OCI-M1 (cell line): ENCODE results near the gene TAX1BP3.

ENCODE experiments used
- DNase-seq: peaks from one replicate; lab custom pipeline; 2025; lab: John Stamatoyannopoulos, UW

Gene TAX1BP3

GRCh38 chr17:3626831-3627768, 41.3 kb downstream of the TAX1BP3 start:
- DNase-seq = no peak

DNA sequence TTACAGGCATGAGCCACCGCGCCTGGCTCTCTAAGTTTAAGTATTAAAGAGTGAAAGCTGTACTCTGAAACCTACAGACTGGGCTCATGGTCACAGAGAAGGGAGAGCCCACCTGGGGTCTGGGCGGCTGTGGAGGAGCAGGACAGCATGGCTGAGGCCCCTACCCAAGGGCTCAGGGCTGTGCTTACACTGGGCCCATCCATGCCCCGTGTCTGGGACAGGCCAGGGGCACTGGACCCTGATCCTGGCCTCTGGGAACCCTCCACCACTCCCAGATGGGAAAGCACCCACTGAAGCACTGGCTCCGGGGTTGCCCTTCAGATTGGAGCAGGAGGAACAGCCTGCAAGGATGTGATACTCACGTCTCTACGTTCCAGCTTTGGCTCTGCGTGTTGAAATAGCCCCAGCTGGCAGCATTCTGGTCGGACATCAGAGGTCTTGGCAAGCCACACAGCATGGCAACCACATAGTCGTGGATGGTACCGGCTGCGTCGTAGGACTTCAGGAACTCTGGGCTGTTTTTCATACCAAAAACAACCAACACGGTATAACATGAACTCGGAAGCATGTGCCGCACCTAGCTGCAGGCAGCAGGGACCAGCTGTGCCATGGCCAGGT, 45.3 kb downstream of the TAX1BP3 start:
- DNase-seq = no peak

DNA sequence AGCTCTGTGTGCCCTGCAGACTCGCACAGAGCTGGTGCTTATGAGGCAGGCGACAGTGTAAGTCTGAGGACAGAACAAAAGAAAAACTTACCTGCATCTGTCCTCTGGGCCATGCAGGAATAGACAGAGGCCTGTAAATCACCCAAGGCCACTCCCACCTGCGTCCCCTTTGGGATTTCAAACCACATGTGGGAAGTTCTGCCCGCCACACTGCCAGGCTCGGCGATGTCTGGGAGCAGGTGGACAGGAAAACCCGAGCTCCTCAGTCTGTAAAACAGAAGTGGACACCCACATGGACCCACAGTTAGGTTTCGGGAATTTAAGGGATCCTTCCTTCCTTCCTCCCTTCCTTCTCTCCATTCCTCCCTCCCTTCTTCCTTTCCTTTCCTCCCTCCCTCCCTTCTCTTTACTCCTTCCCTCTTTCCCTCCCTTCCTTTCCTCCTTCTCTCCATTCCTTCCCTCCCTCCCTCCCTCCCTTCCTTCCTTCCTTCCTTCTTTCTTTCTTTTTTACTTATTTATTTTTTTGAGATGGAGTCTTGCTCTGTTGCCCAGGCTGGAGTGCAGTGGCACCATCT, 47.1 kb downstream of the TAX1BP3 start:
- DNase-seq = no peak

DNA sequence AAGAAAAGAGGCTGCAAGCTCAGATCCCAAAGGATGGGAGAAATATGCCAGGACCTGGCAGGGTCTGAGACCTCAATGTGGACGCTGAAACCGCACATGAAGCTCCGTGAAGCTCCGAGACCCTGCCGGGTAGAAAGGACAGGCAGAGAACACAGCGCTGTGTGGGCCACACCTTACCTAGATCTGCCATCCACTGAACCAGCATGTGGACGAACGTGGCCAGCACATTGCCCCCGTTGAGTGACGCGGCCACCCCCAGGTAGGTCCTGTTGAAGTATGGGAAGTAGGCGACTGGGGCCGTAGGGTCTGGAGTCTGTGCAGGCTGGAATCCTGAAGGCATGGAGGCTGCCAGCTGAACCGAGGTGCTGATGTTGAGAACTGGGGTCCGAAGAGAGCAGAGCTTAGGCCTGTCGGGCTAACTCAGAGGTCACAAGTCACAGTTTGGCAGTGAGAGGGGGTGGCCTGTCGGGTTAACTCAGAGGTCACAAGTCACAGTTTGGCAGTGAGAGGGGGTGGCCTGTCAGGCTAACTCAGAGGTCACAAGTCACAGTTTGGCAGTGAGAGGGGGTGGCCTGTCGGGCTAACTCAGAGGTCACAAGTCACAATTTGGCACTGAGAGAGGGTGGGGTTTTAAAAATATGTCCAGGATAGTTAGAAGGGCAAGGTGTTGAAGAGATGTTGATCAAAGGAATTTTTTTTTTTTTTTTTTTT, 53.1 kb downstream of the TAX1BP3 start:
- DNase-seq = no peak

GRCh38 chr17:3613124-3613523, 55.3 kb downstream of the TAX1BP3 start:
- no peak for DNase-seq
